ENCODE measurements around the gene FSTL4. TPM values are rescaled to one million over a fixed set of nuclear protein-coding genes. Genes with fewer than 3 reads are reported as not detected.

The FSTL4 gene
- total RNA-seq, 2 donors from 2014 or later = 0.32 to 0.89 TPM

GRCh38 chr5:133331941-133332340 lies 280.4 kb downstream of the FSTL4 start:
- Histone ChIP-seq H3K4me1 (no peaks in the 10 kb centered on the region), H3K9me3 (no peaks in the 10 kb centered on the region), H3K27me3 (no peaks in the 10 kb centered on the region), H3K9ac (ENCODE audit: low read depth in 2 of 2, low read length in 2 of 2) (no peak overlapping the region), H3K36me3 (no peaks in the 10 kb centered on the region), H3K27ac (no peak overlapping the region), H3K4me3 (no peak overlapping the region)
- TF ChIP-seq, protein P1, sequence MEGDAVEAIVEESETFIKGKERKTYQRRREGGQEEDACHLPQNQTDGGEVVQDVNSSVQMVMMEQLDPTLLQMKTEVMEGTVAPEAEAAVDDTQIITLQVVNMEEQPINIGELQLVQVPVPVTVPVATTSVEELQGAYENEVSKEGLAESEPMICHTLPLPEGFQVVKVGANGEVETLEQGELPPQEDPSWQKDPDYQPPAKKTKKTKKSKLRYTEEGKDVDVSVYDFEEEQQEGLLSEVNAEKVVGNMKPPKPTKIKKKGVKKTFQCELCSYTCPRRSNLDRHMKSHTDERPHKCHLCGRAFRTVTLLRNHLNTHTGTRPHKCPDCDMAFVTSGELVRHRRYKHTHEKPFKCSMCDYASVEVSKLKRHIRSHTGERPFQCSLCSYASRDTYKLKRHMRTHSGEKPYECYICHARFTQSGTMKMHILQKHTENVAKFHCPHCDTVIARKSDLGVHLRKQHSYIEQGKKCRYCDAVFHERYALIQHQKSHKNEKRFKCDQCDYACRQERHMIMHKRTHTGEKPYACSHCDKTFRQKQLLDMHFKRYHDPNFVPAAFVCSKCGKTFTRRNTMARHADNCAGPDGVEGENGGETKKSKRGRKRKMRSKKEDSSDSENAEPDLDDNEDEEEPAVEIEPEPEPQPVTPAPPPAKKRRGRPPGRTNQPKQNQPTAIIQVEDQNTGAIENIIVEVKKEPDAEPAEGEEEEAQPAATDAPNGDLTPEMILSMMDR (IDR thresholded peaks at IDR 0.05) = no peak
- no peak for DNase-seq
- intact Hi-C loops (cut with DNase I) = no loop called here

DNA sequence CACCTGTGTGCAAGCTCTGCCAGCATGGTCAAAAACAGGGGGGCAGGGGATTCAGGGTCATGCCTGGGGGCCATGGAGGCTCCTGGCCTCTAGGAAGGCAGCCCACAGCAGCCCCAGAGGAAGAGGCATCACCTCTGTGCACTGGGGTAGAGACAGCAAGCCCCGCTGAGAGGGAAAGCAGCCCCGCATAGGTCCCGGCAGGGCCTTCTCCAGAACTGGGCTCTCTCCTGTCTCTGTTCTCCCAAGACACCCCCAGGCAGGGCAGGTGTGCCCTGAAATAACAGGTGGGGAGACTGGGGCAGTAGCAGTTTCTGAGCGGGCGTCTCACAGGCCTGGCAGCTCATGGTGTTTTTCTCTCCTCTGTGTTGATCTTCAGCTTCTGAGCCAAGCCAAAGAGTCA lies 281.4 kb downstream of the FSTL4 start:
- DNase-seq = no peak
- Histone ChIP-seq H3K27ac (no peak overlapping the region), H3K4me1 (no peaks in the 10 kb centered on the region), H3K9me3 (no peaks in the 10 kb centered on the region), H3K27me3 (no peaks in the 10 kb centered on the region), H3K4me3 (no peak overlapping the region), H3K36me3 (no peaks in the 10 kb centered on the region), H3K9ac (ENCODE audit: low read depth in 2 of 2, low read length in 2 of 2) (no peak overlapping the region)
- intact Hi-C loops (cut with DNase I) = no loop called here
- TF ChIP-seq, protein P1 (IDR thresholded peaks at IDR 0.05) = no peak

DNA sequence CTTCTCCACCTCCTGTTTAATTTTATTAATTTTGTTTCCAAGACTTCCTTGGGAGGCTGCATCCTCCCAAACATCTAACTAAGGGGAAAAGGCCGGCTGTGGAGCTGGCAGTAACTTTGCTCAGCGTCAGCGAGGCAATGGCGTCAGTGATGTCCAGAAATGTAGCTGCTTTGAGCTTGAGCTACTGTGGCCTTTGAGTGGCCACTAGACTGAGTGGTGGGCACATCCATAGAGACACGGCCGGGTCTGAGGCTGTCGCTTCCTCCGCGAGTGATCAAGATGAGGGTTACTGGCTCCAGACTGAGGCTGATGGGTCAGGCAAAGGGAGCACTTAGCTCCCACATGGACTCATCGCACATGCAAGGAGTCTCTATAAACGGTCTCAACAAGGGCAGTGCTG lies 283.5 kb downstream of the FSTL4 start:
- H3K9me3 ChIP-seq = no peaks in the 10 kb centered on the region
- no peaks in the 10 kb centered on the region for H3K36me3 ChIP-seq
- no peak overlapping the region for H3K4me3 ChIP-seq
- no peaks in the 10 kb centered on the region for H3K27me3 ChIP-seq
- intact Hi-C loops (cut with DNase I) = no loop called here
- no peak for DNase-seq
- no peak overlapping the region for H3K27ac ChIP-seq
- TF ChIP-seq, protein P1 (IDR thresholded peaks at IDR 0.05) = no peak
- H3K9ac ChIP-seq (ENCODE audit: low read depth in 2 of 2, low read length in 2 of 2) = no peak overlapping the region
- no peaks in the 10 kb centered on the region for H3K4me1 ChIP-seq

DNA sequence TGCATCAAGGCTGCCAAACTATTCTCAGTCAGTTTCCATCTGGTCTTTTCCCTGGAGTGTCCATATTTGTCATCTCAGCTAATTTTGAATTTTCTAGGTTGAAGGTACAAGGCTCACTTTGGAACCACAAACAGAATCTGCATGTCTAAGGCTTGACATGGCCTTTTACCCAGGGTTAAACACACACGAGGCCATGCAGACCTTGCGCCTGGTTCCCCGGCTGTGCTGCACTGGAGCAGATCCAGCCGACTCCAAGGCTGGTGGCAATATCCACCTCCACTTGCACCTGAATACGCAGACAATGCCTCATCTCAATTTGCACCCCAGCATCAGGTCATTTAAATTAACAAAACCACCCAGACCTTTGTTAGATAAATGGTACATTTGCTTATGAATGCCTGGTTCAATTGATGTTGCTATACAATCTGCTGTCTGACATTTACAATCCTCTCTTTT lies 284.4 kb downstream of the FSTL4 start:
- H3K9me3 ChIP-seq = no peaks in the 10 kb centered on the region
- no peaks in the 10 kb centered on the region for H3K27me3 ChIP-seq
- H3K9ac ChIP-seq (ENCODE audit: low read depth in 2 of 2, low read length in 2 of 2) = no peak overlapping the region
- intact Hi-C loops (cut with DNase I) = no loop called here
- H3K4me1 ChIP-seq = no peaks in the 10 kb centered on the region
- H3K4me3 ChIP-seq = no peak overlapping the region
- TF ChIP-seq, protein P1 (IDR thresholded peaks at IDR 0.05) = no peak
- DNase-seq = no peak
- no peak overlapping the region for H3K27ac ChIP-seq
- no peaks in the 10 kb centered on the region for H3K36me3 ChIP-seq

GRCh38 chr5:133326361-133326760 lies 286.0 kb downstream of the FSTL4 start:
- intact Hi-C loops (cut with DNase I) = no loop called here
- TF ChIP-seq, protein P1 (IDR thresholded peaks at IDR 0.05) = no peak

More at GRCh38 chr5:133326361-133326760, 286.0 kb downstream of the FSTL4 start:
- Histone ChIP-seq H3K4me3 (no peak overlapping the region), H3K4me1 (no peaks in the 10 kb centered on the region), H3K27ac (no peak overlapping the region), H3K9me3 (no peaks in the 10 kb centered on the region), H3K36me3 (no peaks in the 10 kb centered on the region), H3K9ac (ENCODE audit: low read depth in 2 of 2, low read length in 2 of 2) (no peak overlapping the region), H3K27me3 (no peaks in the 10 kb centered on the region)
- no peak for DNase-seq

All from colonic mucosa (tissue), 4 donors.